Stimulated activated CD4-positive, alpha-beta T cell treated with anti-CD3 and anti-CD28 coated beads, Interleukin-4, amount 100 ng/mL, for 48 hours (primary cell): Measurements from ENCODE around the gene SHTN1.

Experiments used
- DNase-seq, 2 donors: peaks; one replicate each; pipeline ENCODE4 v3.0.0-alpha.2; 2020; ENCODE audit warnings: low read depth in 2 of 2

SHTN1 gene

GRCh38 chr10:116835658-116836057 lies 169.3 kb downstream of the SHTN1 start:
- DNase-seq: no peak

GRCh38 chr10:116833986-116834985 lies 170.7 kb downstream of the SHTN1 start:
- DNase-seq: no peak

- no peak for DNase-seq
These were observed 173.2 kb downstream of the SHTN1 start for GRCh38 chr10:116831790-116832189.
